Tracheal epithelial cell (primary cell): ENCODE measurements around the gene MAP1LC3A. TPM values are rescaled to one million over a fixed set of nuclear protein-coding genes. Genes with fewer than 3 reads are reported as not detected.

ENCODE experiments used
- total RNA-seq: library from RNA; depleted of rRNA; stranded (reverse); fragments of >200 nt; gene quantifications from 2 replicates; pipeline ENCODE4 v1.2.1, GENCODE V29; 2014

The MAP1LC3A gene
- 8.7 and 16.6 TPM in 2 replicates for total RNA-seq

DNA sequence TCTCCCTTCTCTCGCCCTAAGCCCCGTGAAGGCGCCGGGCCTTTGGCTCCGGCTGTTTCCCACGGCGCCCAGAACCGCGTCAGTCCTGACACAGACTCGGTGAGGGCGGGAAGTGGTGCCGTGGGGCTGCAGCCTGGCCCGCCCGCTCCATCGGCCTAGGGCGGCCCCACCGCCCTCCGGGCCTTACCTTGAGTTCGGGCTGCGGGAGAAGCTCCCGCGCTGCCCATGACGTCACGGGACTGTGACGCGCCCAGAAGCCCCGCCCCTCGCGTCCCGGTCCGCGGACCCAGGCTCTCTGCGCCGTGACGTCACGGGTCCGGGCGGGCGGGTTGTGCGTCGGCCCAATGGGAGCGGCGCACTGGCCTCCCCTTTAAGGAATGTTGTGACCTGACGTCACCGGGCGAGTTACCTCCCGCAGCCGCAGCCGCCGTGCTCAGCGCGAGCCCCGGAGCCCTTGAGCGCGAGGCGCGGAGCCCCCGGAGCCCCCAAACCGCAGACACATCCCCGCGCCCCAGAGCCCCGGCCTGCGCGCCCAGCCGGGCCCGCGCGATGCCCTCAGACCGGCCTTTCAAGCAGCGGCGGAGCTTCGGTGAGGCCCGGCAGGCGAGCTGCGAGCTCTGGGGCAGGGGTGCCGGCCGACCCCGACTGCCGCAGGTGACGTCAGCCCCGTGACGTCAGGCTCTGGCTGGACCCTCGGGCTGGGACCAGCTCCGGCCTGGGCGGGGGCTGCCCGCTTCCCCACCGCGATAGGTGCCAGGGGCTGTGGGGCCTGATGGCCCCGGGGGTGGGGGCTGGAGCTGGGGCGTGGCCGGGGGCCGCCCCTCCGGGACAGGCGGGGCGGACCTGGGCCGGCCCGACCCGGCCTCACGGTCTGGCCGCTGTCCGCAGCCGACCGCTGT is at the start of gene MAP1LC3A:
TSS of gene MAP1LC3A (plus strand) at position 399 of the 899 bp plus-strand sequence. CDS start at position 550, 151 bp downstream.

DNA sequence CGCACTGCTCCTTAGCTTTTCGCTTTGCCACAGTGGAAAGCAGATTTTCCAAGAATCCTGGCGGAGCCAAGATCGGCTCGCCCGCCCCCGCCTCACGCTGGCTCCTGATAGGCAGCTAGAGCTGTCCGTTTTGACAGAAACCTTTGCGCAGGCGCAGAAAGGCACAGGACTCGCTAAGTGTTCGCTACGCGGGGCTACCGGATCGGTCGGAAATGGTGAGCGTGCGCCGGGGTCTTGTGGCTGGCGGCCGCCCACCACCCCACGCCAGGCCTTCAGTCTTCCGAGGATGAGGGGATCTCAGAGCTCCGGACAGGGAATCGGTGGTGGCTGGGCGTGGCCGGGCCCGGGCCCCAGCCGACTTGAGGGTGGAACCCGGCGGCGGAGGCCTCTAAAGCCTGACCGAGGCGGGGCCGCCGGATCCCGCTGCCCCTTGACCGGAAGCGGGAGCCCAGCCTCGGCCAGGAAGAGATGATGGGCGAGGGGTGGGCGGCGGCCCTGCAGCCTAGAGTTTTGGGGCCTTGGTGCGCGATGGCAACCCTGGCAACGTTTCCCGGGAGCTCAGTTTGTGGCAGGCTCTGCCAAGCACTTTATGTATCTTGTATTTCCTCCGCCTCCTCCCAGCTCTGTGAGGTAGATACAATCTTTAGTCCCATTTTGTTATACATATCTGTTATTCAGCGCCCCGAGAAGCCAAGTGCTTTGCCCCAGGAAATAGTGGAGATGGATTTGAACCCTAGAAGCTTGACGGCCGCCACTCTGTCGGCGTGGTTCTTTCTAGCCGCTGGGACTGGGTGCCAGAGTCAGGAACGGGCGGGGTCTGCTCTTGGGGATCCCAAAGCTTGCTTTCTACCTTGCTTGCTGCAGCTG is 42.0 kb upstream of the MAP1LC3A start, which contains the start of gene DYNLRB1:
TSS of gene DYNLRB1 (plus strand) at position 176 of the 867 bp plus-strand sequence. CDS start at position 213, 37 bp downstream.

Other genes with a start within 250 kb of the MAP1LC3A start
- gene ITCH, start 195.4 kb upstream of the MAP1LC3A start, total RNA-seq: 73.7 and 88.9 TPM in 2 replicates
- gene DYNLRB1, start 42.3 kb upstream of the MAP1LC3A start, total RNA-seq: 14.7 and 22.9 TPM in 2 replicates
- gene PIGU, start 118.4 kb downstream of the MAP1LC3A start, total RNA-seq: 4.3 and 8.7 TPM in 2 replicates
- gene TP53INP2, start 145.6 kb downstream of the MAP1LC3A start, total RNA-seq: 0.43 and 1.4 TPM in 2 replicates